AG08395 (cell line): ENCODE results near the gene FAM47A.

Experiments used
- DNase-seq: peaks from one replicate; pipeline ENCODE4 v3.0.0; 2012; ENCODE audit warnings: mixed read lengths, low spot score

FAM47A gene

DNA sequence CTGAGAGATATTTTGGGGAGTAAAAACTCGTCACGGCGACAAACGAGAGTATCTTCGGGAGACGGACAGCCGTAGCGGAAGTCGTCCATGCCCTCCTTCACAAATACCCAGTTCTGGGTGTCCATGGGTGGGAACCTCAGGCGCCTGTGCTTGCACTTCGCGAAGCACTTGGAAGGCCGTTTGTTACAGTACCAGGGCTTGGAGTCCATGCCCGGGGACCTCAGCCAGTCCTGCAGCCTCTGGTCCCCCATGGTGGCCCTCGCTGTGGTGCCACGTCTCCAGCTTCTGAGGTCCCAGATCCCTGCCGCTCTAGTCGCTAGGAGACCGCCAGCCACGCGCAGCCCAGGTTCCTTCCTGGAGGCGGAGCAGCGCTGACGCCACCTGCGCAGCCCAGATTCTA is at the start of gene FAM47A:
Gene FAM47A, minus strand, starts transcription at position 287 of the 400 bp plus-strand sequence. Its CDS starts 36 bp downstream, at position 251.
- DNase-seq, result no peak

DNA sequence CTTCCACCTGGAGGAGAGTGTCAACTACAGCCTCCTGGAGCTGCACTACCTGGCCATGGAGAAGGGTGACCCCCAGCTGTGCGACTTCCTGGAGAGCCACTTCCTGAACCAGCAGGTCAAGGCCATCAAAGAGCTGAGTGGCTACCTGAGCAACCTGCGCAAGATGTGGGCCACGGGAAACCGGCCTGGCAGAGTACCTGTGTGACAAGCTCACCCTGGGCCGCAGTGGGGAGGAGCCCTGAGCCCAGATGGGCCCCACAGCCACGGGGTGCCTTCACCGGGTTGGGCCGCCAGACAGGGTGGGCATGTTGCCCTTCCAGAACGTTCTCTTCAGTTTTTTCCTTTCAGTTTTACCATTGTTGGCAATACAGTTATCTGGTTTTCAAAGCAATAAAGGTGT is 15.2 kb upstream of the FAM47A start:
- DNase-seq, result no peak

DNA sequence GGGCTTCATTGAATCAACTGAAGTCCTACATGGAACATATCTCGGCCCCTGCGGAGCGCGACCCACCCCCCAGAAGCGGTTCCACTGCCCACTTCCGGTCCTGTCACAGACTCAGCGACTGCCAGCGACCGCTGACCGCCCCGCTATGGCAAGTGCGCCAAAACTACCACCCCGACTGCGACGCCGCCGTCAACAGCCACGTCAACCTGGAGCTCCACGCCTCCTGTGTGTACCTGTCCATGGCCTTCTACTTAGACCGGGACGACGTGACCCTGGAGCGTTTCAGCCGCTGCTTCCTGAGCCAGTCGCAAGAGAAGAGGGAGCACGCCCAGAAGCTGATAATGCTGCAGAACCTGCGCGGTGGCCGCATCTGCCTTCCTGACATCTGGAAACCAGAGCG is 14.8 kb upstream of the FAM47A start:
- DNase-seq, result no peak

DNA sequence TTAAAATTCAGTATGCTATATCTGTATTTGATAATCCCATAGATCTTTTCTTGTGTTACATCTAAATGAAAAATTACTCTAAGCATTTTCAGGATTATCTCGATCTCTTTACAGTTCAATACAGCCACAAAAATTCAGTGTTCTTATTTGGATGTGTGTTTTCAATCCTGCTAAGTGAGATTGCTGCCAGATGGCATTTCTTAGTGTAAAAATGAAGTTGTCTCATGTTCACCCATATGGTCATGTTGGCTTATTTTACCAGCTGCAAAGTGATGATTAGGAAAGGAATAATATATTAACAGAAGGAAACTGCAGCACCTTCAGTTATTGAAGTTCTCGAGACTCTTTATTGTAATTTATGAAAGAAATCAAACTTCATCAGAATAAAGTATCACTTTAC is 12.1 kb upstream of the FAM47A start:
- DNase-seq, result no peak

DNA sequence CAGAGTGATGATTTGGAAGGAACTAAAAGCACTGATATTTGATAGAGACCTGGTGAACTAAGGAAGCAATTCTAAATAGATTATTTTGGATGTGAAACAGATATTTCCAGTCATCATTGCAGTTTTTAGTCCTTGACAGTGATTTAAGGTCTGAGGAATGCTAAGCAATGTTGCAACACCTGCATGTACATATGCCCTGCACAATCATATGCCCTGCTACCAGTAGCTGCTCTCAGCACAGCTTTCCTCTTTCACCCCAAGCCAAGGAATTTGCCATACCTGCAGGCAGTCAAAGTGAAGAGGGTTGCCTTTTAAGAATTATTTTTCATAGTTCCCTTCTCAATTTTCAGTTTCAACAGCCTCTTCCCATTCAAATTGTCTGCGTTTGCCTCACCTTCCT is 8.7 kb upstream of the FAM47A start:
- no peak for DNase-seq

DNA sequence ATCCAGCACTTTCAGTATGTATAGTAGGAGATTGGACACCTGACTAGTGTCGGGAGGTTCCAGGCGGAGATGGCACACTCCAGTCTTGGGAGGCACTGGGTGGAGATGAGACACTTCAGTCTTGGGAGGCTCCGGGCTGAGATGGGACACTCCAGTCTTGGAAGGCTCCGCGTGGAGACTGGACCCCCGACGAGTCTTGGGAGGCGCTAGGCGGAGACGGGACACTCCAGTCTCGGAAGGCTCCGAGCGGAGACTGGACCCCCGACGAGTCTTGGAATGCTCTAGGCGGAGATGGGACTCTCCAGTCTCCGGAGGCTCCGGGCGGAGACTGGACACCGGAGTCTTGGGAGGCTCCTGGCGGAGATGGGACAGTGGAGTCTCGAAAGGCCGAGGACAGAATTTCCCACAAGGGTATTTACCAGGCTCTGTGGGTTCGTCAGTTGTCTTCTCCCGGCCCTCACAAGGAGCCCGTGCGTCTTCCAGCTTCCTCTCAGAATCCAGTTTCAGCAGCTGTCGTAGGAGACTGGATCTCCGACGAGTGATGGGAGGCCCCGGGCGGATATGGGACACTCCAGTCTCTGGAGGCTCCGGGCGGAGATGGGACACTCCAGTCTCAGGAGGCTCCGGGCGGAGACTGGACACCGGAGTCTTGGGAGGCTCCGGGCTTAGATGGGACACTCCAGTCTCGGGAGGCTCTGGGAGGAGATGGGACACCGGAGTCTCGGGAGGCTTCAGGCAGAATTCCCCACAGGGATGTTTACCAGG is 952 bp downstream of the FAM47A start:
- no peak for DNase-seq

DNA sequence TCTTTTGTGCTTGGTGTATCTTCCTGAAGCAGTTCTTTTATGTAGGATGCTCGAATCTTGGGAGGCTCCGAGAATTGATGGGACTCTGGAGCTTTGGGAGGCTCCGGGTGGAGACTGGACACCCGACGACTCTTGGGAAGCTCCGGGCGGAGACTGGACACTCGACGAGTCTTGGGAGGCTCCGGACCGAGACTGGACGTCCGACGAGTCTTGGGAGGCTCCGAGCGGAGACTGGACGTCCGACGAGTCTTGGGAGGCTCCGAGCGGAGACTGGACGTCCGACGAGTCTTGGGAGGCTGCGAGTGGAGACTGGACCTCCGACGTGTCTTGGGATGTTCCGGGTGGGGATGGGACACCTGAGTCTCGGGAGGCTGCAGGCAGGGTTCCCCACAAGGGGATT is 1.6 kb downstream of the FAM47A start:
- DNase-seq, result no peak

DNA sequence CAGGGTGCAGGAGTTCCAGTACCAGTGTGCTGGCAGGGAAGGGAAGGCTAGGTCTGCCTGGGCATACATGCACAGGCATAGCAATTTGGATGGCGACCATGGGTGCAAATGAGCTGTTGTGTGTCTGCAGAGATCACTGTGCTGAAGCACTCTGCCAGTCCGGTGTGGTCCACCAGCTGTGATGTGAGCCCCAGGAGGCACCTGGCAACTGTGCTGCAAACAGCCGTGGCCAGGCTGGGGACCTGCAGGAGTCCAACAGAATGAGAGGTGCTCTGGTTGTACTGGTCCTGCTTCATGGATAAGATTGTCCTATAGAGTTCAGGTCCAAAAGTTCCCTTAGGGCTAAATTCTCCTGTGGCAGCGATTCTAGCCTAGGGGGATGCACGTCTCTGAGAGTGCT is 6.1 kb downstream of the FAM47A start:
- DNase-seq, result no peak

DNA sequence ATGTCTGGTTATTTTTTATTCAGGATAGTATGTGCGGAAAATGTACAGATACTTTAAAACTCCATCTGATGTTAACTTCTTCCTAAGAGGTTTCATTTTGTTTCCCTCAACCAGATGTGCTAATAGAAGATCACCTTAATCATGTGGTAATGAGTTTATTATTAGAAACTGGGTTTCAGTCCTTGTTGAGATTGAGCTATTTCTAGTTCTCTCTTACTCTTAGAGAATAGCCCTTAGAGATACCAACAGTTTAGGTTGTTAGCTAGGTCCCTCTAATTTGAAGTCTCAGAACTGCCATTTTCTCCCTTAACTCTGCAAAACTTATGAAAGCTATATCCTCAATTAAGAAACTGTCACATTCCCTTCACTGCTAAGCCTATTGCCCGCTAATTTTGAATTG is 13.0 kb downstream of the FAM47A start:
- no peak for DNase-seq

DNA sequence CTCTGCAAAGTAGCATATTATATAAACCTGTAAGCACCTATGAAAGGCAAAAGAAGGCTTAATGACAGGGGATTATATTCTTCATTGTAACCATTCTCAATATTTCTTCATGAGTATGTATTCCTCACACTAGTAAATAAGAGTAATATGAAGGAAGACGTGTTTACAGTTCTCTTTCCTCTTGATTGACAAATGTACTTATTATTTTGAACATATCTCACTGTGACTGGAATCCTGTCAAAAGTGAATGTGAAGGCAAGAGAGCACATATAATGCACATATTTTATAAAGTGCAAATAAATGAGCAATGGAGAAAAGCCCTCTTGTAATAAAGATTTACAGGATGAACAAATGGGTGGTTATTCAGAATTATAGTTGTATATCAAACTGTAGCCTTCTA is 19.7 kb downstream of the FAM47A start:
- no peak for DNase-seq
